RWPE2 (cell line): ENCODE results near the gene SENP1.

Experiments
- ATAC-seq: fragments of 200-7000 bp; cut with Tn5 transposase; 3 replicates; pipeline ENCODE4 v1.9.1; 2021; ENCODE audit warnings: low read depth
- DNase-seq: peaks from one replicate; pipeline ENCODE4 v3.0.0-alpha.2; 2020; ENCODE audit warnings: low spot score
- H3K27ac ChIP-seq: fragments of 450-650 bp; 2 replicates; pipeline ENCODE4 v1.5.1; 2017; ENCODE audit warnings: mild to moderate bottlenecking; ENCODE audit not compliant: poor library complexity, severe bottlenecking
- H3K27me3 ChIP-seq: fragments of 250-450 bp; sonication (Bioruptor Pico); 2 replicates; pipeline ENCODE4 v1.5.1; 2021; ENCODE audit warnings: mild to moderate bottlenecking, moderate library complexity; ENCODE audit not compliant: insufficient read depth, poor library complexity, severe bottlenecking
- H3K36me3 ChIP-seq: fragments of 250-450 bp; sonication (Bioruptor Pico); 2 replicates; pipeline ENCODE4 v1.5.1; 2020; ENCODE audit warnings: low read depth, mild to moderate bottlenecking, moderate library complexity
- H3K4me1 ChIP-seq: fragments of 250-450 bp; sonication (Bioruptor Pico); 2 replicates; pipeline ENCODE4 v1.5.1; 2021; ENCODE audit warnings: mild to moderate bottlenecking, moderate library complexity; ENCODE audit not compliant: insufficient read depth, poor library complexity, severe bottlenecking
- H3K4me3 ChIP-seq: fragments of 250-450 bp; sonication (Bioruptor Pico); 2 replicates; pipeline ENCODE4 v1.5.1; 2021; ENCODE audit warnings: mild to moderate bottlenecking, moderate library complexity; ENCODE audit not compliant: severe bottlenecking
- H3K9me3 ChIP-seq: fragments of 250-450 bp; sonication (Bioruptor Pico); 2 replicates; pipeline ENCODE4 v1.5.1; 2021; ENCODE audit warnings: mild to moderate bottlenecking, moderate library complexity; ENCODE audit not compliant: severe bottlenecking
- TF ChIP-seq, protein P1 (sequence below): fragments of 450-650 bp; IDR thresholded peaks from one replicate; pipeline ENCODE4 v1.5.1; 2017; ENCODE audit warnings: mild to moderate bottlenecking, moderate library complexity; ENCODE audit not compliant: poor library complexity, severe bottlenecking

The SENP1 gene

GRCh38 chr12:48070731-48071130 is 35.1 kb downstream of the SENP1 start:
- Histone ChIP-seq H3K4me1 (no peaks in the 10 kb centered on the region), H3K27me3 (no peaks in the 10 kb centered on the region), H3K36me3 (peaks cover 78% of the 10 kb centered on the region), H3K4me3 (no peak overlapping the region), H3K27ac (no peak overlapping the region), H3K9me3 (no peaks in the 10 kb centered on the region)
- no peak for ATAC-seq
- DNase-seq, result no peak
- TF ChIP-seq, protein P1, sequence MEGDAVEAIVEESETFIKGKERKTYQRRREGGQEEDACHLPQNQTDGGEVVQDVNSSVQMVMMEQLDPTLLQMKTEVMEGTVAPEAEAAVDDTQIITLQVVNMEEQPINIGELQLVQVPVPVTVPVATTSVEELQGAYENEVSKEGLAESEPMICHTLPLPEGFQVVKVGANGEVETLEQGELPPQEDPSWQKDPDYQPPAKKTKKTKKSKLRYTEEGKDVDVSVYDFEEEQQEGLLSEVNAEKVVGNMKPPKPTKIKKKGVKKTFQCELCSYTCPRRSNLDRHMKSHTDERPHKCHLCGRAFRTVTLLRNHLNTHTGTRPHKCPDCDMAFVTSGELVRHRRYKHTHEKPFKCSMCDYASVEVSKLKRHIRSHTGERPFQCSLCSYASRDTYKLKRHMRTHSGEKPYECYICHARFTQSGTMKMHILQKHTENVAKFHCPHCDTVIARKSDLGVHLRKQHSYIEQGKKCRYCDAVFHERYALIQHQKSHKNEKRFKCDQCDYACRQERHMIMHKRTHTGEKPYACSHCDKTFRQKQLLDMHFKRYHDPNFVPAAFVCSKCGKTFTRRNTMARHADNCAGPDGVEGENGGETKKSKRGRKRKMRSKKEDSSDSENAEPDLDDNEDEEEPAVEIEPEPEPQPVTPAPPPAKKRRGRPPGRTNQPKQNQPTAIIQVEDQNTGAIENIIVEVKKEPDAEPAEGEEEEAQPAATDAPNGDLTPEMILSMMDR, result no peak

GRCh38 chr12:48070033-48070432 is 35.8 kb downstream of the SENP1 start:
- TF ChIP-seq, protein P1, result no peak
- Histone ChIP-seq H3K36me3 (peaks cover 83% of the 10 kb centered on the region), H3K27me3 (no peaks in the 10 kb centered on the region), H3K9me3 (no peaks in the 10 kb centered on the region), H3K4me1 (no peaks in the 10 kb centered on the region), H3K4me3 (no peak overlapping the region), H3K27ac (no peak overlapping the region)
- ATAC-seq (no peak), DNase-seq (no peak)

- H3K27me3 ChIP-seq, result no peaks in the 10 kb centered on the region
- no peak overlapping the region for H3K27ac ChIP-seq
- TF ChIP-seq, protein P1, result no peak
- ATAC-seq, result 0 out of 3 replicates have a peak, but pooled peaks have one; percentile 49
- H3K4me3 ChIP-seq, result no peak overlapping the region
- H3K9me3 ChIP-seq, result no peaks in the 10 kb centered on the region
- H3K36me3 ChIP-seq, result peaks cover 83% of the 10 kb centered on the region
- no peaks in the 10 kb centered on the region for H3K4me1 ChIP-seq
- DNase-seq, result no peak
These were observed 36.6 kb downstream of the SENP1 start for GRCh38 chr12:48069241-48069640.

DNA sequence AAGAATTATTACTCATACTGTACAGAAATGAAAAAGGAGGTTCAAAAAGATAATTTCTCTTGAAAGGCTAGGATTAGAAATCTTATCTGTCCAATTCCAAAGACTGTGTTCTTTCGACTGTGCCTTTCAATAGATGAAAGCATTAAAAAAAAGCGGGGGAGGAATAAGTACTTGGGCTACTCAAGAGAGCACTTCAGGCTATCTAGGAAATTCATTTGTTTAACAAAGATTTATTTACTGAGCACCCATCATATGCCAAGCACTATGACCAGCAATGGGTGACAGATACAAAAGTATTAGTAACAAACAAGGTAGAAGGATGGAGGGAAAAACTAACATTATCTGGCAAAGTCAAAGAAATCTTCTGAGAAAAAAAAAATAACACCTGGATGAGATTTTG is 37.4 kb downstream of the SENP1 start:
- Histone ChIP-seq H3K27me3 (no peaks in the 10 kb centered on the region), H3K4me1 (no peaks in the 10 kb centered on the region), H3K27ac (no peak overlapping the region), H3K9me3 (no peaks in the 10 kb centered on the region), H3K36me3 (peaks cover 83% of the 10 kb centered on the region), H3K4me3 (no peak overlapping the region)
- no peak for ATAC-seq
- TF ChIP-seq, protein P1, result no peak
- DNase-seq, result no peak

- TF ChIP-seq, protein P1, result no peak
- no peak for ATAC-seq
- no peaks in the 10 kb centered on the region for H3K27me3 ChIP-seq
- no peaks in the 10 kb centered on the region for H3K4me1 ChIP-seq
- H3K36me3 ChIP-seq, result peaks cover 87% of the 10 kb centered on the region
- H3K4me3 ChIP-seq, result no peak overlapping the region
- no peaks in the 10 kb centered on the region for H3K9me3 ChIP-seq
- H3K27ac ChIP-seq, result no peak overlapping the region
- no peak for DNase-seq
These were observed 38.5 kb downstream of the SENP1 start for GRCh38 chr12:48067250-48067938.
